GM19463 (cell line): ENCODE results near the gene PEMT.
"Not testable (repeated sequence)": the region's sequence is repeated elsewhere in the genome, so short reads cannot be mapped to it uniquely, and the experiment has no call there.

Experiments used
- ATAC-seq: cut with Tn5 transposase; IDR thresholded peaks from one replicate; pipeline ENCODE4 v1.9.1; 2021; ENCODE audit warnings: mild to moderate bottlenecking, moderate library complexity; ENCODE audit not compliant: unreplicated experiment

PEMT gene

DNA sequence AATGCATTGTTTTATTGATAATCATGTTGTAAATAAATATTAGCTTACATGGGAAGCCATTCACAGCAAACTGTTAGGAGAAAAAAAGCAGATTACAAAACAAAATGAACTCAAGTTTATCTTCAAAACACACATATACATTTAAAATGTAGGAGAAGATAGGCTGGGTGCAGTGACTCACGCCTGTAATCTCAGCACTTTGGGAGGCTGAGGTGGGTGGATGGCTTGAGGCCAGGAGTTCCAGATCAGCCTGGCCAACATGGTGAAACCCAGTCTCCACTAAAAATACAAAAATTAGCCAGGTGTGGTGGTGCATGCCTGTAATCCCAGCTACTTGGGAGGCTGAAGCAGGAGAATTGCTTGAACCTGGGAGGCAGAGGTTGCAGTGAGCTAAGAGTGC, 125.6 kb downstream of the PEMT start:
- not testable (repeated sequence) for ATAC-seq

DNA sequence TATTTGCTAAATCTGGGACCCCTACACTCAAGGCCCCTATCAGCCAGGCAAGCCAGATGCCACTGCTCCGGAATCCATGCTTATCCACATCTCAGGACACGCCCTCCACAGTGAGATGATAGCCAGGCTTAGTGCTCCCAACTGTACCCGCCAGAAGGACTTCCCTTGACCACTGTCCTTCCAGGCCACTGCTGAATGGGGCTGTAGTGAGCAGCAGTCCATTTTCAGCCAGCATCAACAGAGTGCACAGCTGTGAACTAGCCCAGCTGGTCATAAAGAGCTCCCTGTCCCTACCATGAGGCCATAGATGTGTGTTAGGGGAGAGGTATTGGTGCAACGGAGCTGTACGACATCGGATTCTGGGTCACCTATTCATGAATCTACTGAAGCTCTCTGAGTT, 127.7 kb downstream of the PEMT start:
- no peak for ATAC-seq

DNA sequence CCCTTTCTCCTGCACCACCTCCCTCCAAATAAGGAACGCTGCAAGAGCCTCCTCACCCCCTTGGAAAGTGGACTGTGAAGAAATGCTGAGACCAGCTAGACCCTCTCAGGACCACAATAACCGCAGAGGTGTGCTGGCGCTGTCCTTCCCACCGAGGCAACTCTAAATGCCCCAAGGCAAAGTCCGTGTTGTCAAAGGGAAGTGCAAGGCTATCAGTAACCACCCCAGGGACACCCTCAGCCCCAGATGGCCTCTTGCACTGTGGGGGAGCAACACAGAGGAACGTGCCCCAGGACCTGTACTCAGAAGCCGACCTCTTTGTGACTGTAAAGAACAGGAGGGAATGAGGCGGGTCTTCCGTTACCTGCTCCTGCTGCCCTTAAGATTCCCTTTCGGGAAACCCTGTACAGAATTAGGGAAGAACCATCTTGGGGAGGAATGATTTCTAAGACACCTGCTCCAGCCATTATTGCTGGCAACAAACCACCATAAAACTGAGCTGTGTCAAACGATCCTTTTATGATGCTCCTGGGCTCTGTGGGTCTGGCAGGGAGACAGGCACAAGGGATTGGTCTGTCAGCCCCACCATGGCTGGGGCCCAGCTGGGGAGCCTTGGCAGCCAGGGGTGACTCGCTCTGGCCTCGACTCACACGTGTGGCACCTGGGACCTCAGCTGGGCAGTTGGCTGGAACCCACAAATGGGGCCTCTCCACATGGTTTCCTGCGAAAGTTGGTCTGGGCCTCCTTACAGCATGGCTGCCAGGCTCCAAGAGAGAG, 129.3 kb downstream of the PEMT start:
- ATAC-seq, result no peak

DNA sequence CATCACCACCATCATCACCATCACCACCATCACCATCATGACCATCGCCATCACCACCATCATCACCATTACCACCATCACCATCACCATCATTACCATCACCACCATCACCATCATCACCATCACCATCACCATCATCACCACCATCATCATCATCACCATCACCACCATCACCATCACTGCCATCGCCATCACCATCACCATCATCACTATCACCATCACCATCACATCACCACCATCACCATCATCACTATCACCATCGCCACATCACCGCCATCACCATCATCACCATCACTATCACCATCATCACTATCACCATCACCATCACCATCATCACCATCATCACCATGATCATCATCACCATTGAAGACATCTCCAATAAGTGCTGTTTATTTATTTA, 131.5 kb downstream of the PEMT start:
- no peak for ATAC-seq

DNA sequence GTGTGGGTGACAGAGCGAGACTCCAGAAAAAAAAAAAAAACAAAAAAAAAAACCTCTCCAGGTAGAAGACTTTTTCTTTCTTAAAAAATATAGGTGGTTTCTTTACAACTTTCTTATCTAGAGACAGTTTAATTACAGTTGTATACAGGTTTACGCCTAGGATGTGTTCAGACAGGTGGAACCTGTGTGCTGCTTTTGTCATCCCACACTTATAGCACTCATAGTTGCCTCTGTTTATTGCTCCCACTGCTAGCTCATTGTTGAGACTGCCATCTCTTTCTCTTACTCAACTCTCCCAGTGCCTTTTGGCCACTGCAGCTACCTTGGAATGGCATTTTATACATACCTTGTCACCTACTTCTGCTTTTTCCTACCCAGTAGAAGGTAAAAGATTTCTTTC, 133.8 kb downstream of the PEMT start:
- no peak for ATAC-seq

DNA sequence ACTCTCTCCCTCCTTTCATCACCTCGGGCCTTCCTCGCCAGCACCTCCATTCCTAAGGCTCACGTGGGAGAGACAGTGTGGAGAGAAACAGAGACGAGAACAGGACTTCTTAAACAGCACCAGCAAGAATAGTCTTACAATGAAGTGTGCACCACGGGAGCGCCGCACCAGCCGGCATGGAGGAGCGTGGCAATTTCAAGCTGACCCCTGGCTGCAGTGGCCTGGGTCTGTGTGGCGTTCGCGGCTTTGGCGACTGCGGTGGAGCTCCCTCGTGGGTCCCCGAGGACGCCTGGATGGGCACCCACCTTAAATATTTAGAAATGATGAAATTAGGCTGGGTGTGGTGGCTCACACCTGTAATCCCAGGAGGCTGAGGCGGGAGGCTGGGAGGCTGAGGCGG, 135.3 kb downstream of the PEMT start:
- no peak for ATAC-seq
